H1 (cell line): ENCODE data around the gene ARHGEF39.

Experiments
- CHD2 ChIP-seq: IDR thresholded peaks from 2 replicates; pipeline ENCODE4 v1.6.1; 2012; ENCODE audit warnings: low read length, improper control_type of control experiment
- CTCF ChIP-seq, 3 experiments: IDR thresholded peaks; 1 replicate in 2 of 3; 2 replicates in 1 of 3; pipeline versions ENCODE4 v1.5.1 to v1.6.1; 2011; ENCODE audit warnings: low read length in 3 of 3, mild to moderate bottlenecking in 3 of 3, inconsistent platforms in 2 of 3, low read depth in 1 of 3, moderate library complexity in 1 of 3; ENCODE audit not compliant: insufficient read depth in 1 of 3; ENCODE audit errors: control extremely low read depth in 1 of 3
- EZH2 ChIP-seq: fragments of 200-600 bp; sonication (generic); IDR thresholded peaks from 2 replicates; pipeline ENCODE4 v1.7.1; 2012; ENCODE audit warnings: low read depth, mild to moderate bottlenecking, moderate library complexity, low read length, inconsistent platforms; ENCODE audit not compliant: severe bottlenecking
- GABPA ChIP-seq: IDR thresholded peaks from 2 replicates; pipeline ENCODE4 v1.6.1; 2011; ENCODE audit warnings: mild to moderate bottlenecking, low read length, moderate library complexity, borderline replicate concordance; ENCODE audit not compliant: insufficient read depth
- POLR2A ChIP-seq, 2 experiments: IDR thresholded peaks; 1 replicate in 1 of 2; 2 replicates in 1 of 2; pipeline ENCODE4 v1.6.1; 2011; ENCODE audit warnings: low read depth in 2 of 2, low read length in 2 of 2, mild to moderate bottlenecking in 2 of 2; ENCODE audit errors: control extremely low read depth in 1 of 2
- SIN3A ChIP-seq, 2 experiments: IDR thresholded peaks in 1 of 2; conservative IDR thresholded peaks in 1 of 2; 2 replicates each; pipeline ENCODE4 v1.6.1; 2011 to 2012; ENCODE audit warnings: low read length in 2 of 2, improper control_type of control experiment in 1 of 2, low read depth in 1 of 2, mild to moderate bottlenecking in 1 of 2
- USF2 ChIP-seq: IDR thresholded peaks from 2 replicates; pipeline ENCODE4 v1.6.1; 2011; ENCODE audit warnings: low read length, improper control_type of control experiment

GRCh38 chr9:35646533-35647265, 18.3 kb downstream of the ARHGEF39 start:
- peak; percentile 89 to 98 (median 93) for TF ChIP-seq CTCF (IDR thresholded peaks at IDR 0.05; ENCODE audit: control extremely low read depth in 1 of 3, insufficient read depth in 1 of 3, low read depth in 1 of 3, low read length in 3 of 3)
- TF ChIP-seq GABPA, result no peak
- TF ChIP-seq SIN3A (conservative IDR thresholded peaks at IDR 0.05 in 1 of 2, IDR thresholded peaks at IDR 0.05 in 1 of 2; ENCODE audit: low read depth in 1 of 2, low read length in 2 of 2), result peak in 1 of 2 experiments; percentile 69; a peak in 1 of 4 replicates
- TF ChIP-seq EZH2, result no peak
- no peak for TF ChIP-seq CHD2
- TF ChIP-seq USF2, result no peak
- TF ChIP-seq POLR2A (IDR thresholded peaks at IDR 0.05; ENCODE audit: control extremely low read depth in 1 of 2, low read depth in 2 of 2, low read length in 2 of 2), result peak in 1 of 2 experiments; percentile 66; a peak in 1 of 3 replicates
